ENCODE data around the gene PDE7B.
"Not testable (repeated sequence)": the region's sequence is repeated elsewhere in the genome, so short reads cannot be mapped to it uniquely, and the experiment has no call there.

The PDE7B gene

GRCh38 chr6:135850882-135851281, 619 bp upstream of the PDE7B start:
- DNase-seq = no peak

- no peak for DNase-seq
These were observed 1.2 kb downstream of the PDE7B start for GRCh38 chr6:135852746-135853145.

GRCh38 chr6:135853227-135853626, 1.7 kb downstream of the PDE7B start:
- DNase-seq = no peak

GRCh38 chr6:135853986-135854385, 2.5 kb downstream of the PDE7B start:
- no peak for DNase-seq

- DNase-seq = no peak
These were observed 3.3 kb downstream of the PDE7B start for GRCh38 chr6:135854799-135855198.

GRCh38 chr6:135858931-135859330, 7.4 kb downstream of the PDE7B start:
- DNase-seq = no peak

- DNase-seq = no peak
These were observed 8.9 kb downstream of the PDE7B start for GRCh38 chr6:135860361-135860760.

- no peak for DNase-seq
These were observed 9.7 kb downstream of the PDE7B start for GRCh38 chr6:135861189-135861588.

- DNase-seq = not testable (repeated sequence)
These were observed 13.4 kb downstream of the PDE7B start for GRCh38 chr6:135864929-135865328.

- no peak for DNase-seq
These were observed 15.1 kb downstream of the PDE7B start for GRCh38 chr6:135866445-135867123.

- DNase-seq = no peak
These were observed 15.8 kb downstream of the PDE7B start for GRCh38 chr6:135867332-135867731.

- no peak for DNase-seq
These were observed 18.4 kb downstream of the PDE7B start for GRCh38 chr6:135869857-135870256.

- DNase-seq = no peak
These were observed 19.2 kb downstream of the PDE7B start for GRCh38 chr6:135870722-135871121.

- no peak for DNase-seq
These were observed 19.8 kb downstream of the PDE7B start for GRCh38 chr6:135871296-135871695.

GRCh38 chr6:135871878-135872277, 20.4 kb downstream of the PDE7B start:
- no peak for DNase-seq

GRCh38 chr6:135875446-135875845, 23.9 kb downstream of the PDE7B start:
- DNase-seq = no peak

- no peak for DNase-seq
These were observed 24.6 kb downstream of the PDE7B start for GRCh38 chr6:135876058-135876457.

GRCh38 chr6:135877666-135878065, 26.2 kb downstream of the PDE7B start:
- DNase-seq = no peak

GRCh38 chr6:135880066-135880972, 28.8 kb downstream of the PDE7B start:
- DNase-seq = no peak

GRCh38 chr6:135883045-135883444, 31.5 kb downstream of the PDE7B start:
- DNase-seq = no peak

GRCh38 chr6:135883536-135883935, 32.0 kb downstream of the PDE7B start:
- no peak for DNase-seq

GRCh38 chr6:135884136-135884535, 32.6 kb downstream of the PDE7B start:
- no peak for DNase-seq

GRCh38 chr6:135887069-135887468, 35.6 kb downstream of the PDE7B start:
- DNase-seq = no peak

GRCh38 chr6:135888818-135889217, 37.3 kb downstream of the PDE7B start:
- DNase-seq = no peak

All from NCI-H1092 (cell line).